Mucosa of descending colon (tissue), 3 donors: ENCODE measurements around the gene AFAP1. TPM values are rescaled to one million over a fixed set of nuclear protein-coding genes. Genes with fewer than 3 reads are reported as not detected.

Source experiments
- ATAC-seq: fragments of 200-7000 bp; cut with Tn5 transposase; one replicate; pipeline ENCODE4 v1.9.1; 2020; ENCODE audit warnings: mild to moderate bottlenecking, moderate library complexity
- DNase-seq, 3 donors: peaks; one replicate each; pipeline ENCODE4 v3.0.0-alpha.2; 2020
- H3K36me3 ChIP-seq: fragments of 200-600 bp; one replicate; pipeline ENCODE4 v1.8.0; 2021; ENCODE audit warnings: low read depth, mild to moderate bottlenecking
- H3K4me1 ChIP-seq: fragments of 200-600 bp; one replicate; pipeline ENCODE4 v1.8.0; 2021; ENCODE audit warnings: low read depth, mild to moderate bottlenecking
- H3K4me3 ChIP-seq: fragments of 200-600 bp; one replicate; pipeline ENCODE4 v1.8.0; 2021; ENCODE audit warnings: mild to moderate bottlenecking
- H3K9me3 ChIP-seq: fragments of 200-600 bp; one replicate; pipeline ENCODE4 v1.8.0; 2021; ENCODE audit warnings: mild to moderate bottlenecking
- CTCF ChIP-seq: fragments of 200-600 bp; IDR thresholded peaks from one replicate; pipeline ENCODE4 v1.8.0; 2022; ENCODE audit warnings: antibody characterized with exemption, mild to moderate bottlenecking
- intact Hi-C, 2 donors: fragments of 100-400 bp; cut with DNase I in 1 of 2; cut with micrococcal nuclease in 1 of 2; formaldehyde crosslinking; loops; one replicate each; pipeline versions ENCODE4 v1.11.0 to v1.11.1; 2022; cut with DNase I, micrococcal nuclease
- total RNA-seq, 3 donors: library from RNA; stranded (reverse); fragmentation: NEBNext Ultra II Directional in 2 of 3; extraction: Animal tissue kit (Norgen Biotek cat#: 25700) in 2 of 3; gene quantifications; one replicate each; pipeline versions ENCODE4 v1.2.1 to v1.2.4, GENCODE V29; 2021 to 2023
- donor health status: DM: no; HTN: no; CAD: no; lungs with moderate emphysema.
- donor health status: DM: no; HTN: no; CAD: no.
- donor health status: DM: no; HTN: yes; CAD: no.

Gene AFAP1
- total RNA-seq, 3 donors from 2014 or later: 31.4 to 59.1 (median 37.1) TPM

- intact Hi-C loops: no loop called here
- Histone ChIP-seq H3K9me3 (no peaks in the 10 kb centered on the region), H3K4me1 (peaks cover 11% of the 10 kb centered on the region), H3K4me3 (no peak overlapping the region), H3K36me3 (no peaks in the 10 kb centered on the region)
- TF ChIP-seq CTCF: no peak
- ATAC-seq: no peak
- DNase-seq: no peak
Measured at GRCh38 chr4:7778510-7779431, 160.9 kb downstream of the AFAP1 start.

GRCh38 chr4:7777871-7778509 lies 161.7 kb downstream of the AFAP1 start:
- H3K4me3 ChIP-seq: no peak overlapping the region
- H3K9me3 ChIP-seq: no peaks in the 10 kb centered on the region
- H3K36me3 ChIP-seq: no peaks in the 10 kb centered on the region
- peaks cover 12% of the 10 kb centered on the region for H3K4me1 ChIP-seq
- ATAC-seq (no peak), DNase-seq (no peak)
- TF ChIP-seq CTCF: no peak
- intact Hi-C loops: no loop called here

- Histone ChIP-seq H3K36me3 (no peaks in the 10 kb centered on the region), H3K9me3 (no peaks in the 10 kb centered on the region), H3K4me1 (peaks cover 18% of the 10 kb centered on the region), H3K4me3 (no peak overlapping the region)
- intact Hi-C loops: no loop called here
- no peak for DNase-seq
- ATAC-seq: peak; percentile 34
- no peak for TF ChIP-seq CTCF
Measured at GRCh38 chr4:7777017-7777710, 162.5 kb downstream of the AFAP1 start.

- intact Hi-C loops: no loop called here
- DNase-seq (no peak), ATAC-seq (no peak)
Measured at GRCh38 chr4:7775396-7775795, 164.3 kb downstream of the AFAP1 start.

More at GRCh38 chr4:7775396-7775795, 164.3 kb downstream of the AFAP1 start:
- peaks cover 26% of the 10 kb centered on the region for H3K4me1 ChIP-seq
- H3K9me3 ChIP-seq: no peaks in the 10 kb centered on the region
- no peaks in the 10 kb centered on the region for H3K36me3 ChIP-seq
- H3K4me3 ChIP-seq: no peak overlapping the region
- no peak for TF ChIP-seq CTCF
